CD14-positive monocyte (primary cell): ENCODE measurements around the gene RAB40A. TPM values are rescaled to one million over a fixed set of nuclear protein-coding genes. Genes with fewer than 3 reads are reported as not detected.
"Not testable (repeated sequence)": the region's sequence is repeated elsewhere in the genome, so short reads cannot be mapped to it uniquely, and the experiment has no call there.

ENCODE experiments used
- DNase-seq, 3 donors: peaks; one replicate each; pipeline ENCODE4 v3.0.0-alpha.2; 2011 to 2022
- H2AFZ ChIP-seq: 2 replicates; pipeline ENCODE4 v1.6.0; 2012; ENCODE audit warnings: mild to moderate bottlenecking, low read depth, low read length, inconsistent platforms; ENCODE audit not compliant: insufficient read depth, poor library complexity, severe bottlenecking
- H3K27ac ChIP-seq, 2 donors: 1 replicate in 1 of 2; 2 replicates in 1 of 2; pipeline ENCODE4 v1.5.1; 2012 to 2013; ENCODE audit warnings: low read length in 2 of 2, control low read depth in 1 of 2, inconsistent platforms in 1 of 2, low read depth in 1 of 2, mild to moderate bottlenecking in 1 of 2
- H3K27me3 ChIP-seq, 2 donors: one replicate each; pipeline versions ENCODE4 v1.6.0 to v1.6.1; 2011 to 2013; ENCODE audit warnings: low read length in 2 of 2; ENCODE audit not compliant: control insufficient read depth in 2 of 2, insufficient read depth in 2 of 2
- H3K36me3 ChIP-seq, 2 donors: replicated peaks in 1 of 2; 1 replicate in 1 of 2; 2 replicates in 1 of 2; pipeline versions ENCODE4 v1.5.1 to v1.6.1; 2012 to 2013; ENCODE audit warnings: low read length in 2 of 2, control low read depth in 1 of 2, inconsistent platforms in 1 of 2, mild to moderate bottlenecking in 1 of 2; ENCODE audit not compliant: insufficient read depth in 2 of 2, control insufficient read depth in 1 of 2
- H3K4me1 ChIP-seq, 2 donors: 1 replicate in 1 of 2; 2 replicates in 1 of 2; pipeline versions ENCODE4 v1.5.1 to v1.6.1; 2012 to 2013; ENCODE audit warnings: low read length in 2 of 2, control low read depth in 1 of 2, inconsistent platforms in 1 of 2, mild to moderate bottlenecking in 1 of 2, moderate library complexity in 1 of 2; ENCODE audit not compliant: insufficient read depth in 2 of 2, control insufficient read depth in 1 of 2
- H3K4me2 ChIP-seq: replicated peaks from 2 replicates; pipeline ENCODE3; 2012; ENCODE audit warnings: low read length, moderate library complexity, mild to moderate bottlenecking; ENCODE audit not compliant: poor library complexity, severe bottlenecking; ENCODE audit errors: extremely low read depth
- H3K4me3 ChIP-seq, 3 experiments: fragments of 200-600 bp in 1 of 3; sonication (generic) in 1 of 3; replicated peaks in 1 of 3; 1 replicate in 2 of 3; 2 replicates in 1 of 3; pipeline ENCODE4 v1.5.1; 2011 to 2013; ENCODE audit warnings: low read length in 3 of 3, mild to moderate bottlenecking in 3 of 3, control low read depth in 2 of 3, low read depth in 2 of 3, inconsistent platforms in 1 of 3, moderate library complexity in 1 of 3
- H3K79me2 ChIP-seq: 2 replicates; pipeline ENCODE4 v1.6.0; 2012; ENCODE audit warnings: mild to moderate bottlenecking, control low read depth, inconsistent platforms, low read length, moderate library complexity; ENCODE audit not compliant: insufficient read depth
- H3K9ac ChIP-seq: 2 replicates; pipeline ENCODE4 v1.6.0; 2017; ENCODE audit warnings: low read length, mild to moderate bottlenecking; ENCODE audit not compliant: insufficient read depth, poor library complexity, severe bottlenecking
- H3K9me3 ChIP-seq, 2 donors: replicated peaks in 1 of 2; 1 replicate in 1 of 2; 2 replicates in 1 of 2; pipeline versions ENCODE4 v1.5.1 to v1.6.1; 2012 to 2013; ENCODE audit warnings: low read length in 2 of 2, control low read depth in 1 of 2; ENCODE audit not compliant: control insufficient read depth in 1 of 2, insufficient read depth in 1 of 2
- H4K20me1 ChIP-seq: 2 replicates; pipeline ENCODE4 v1.6.0; 2012; ENCODE audit warnings: mild to moderate bottlenecking, low read length, control low read depth, moderate library complexity; ENCODE audit not compliant: insufficient read depth
- H3K27ac Mint-ChIP-seq, 7 donors: one replicate each; pipeline ENCODE4 v1.8.0; 2020; ENCODE audit warnings: mild to moderate bottlenecking in 7 of 7, mixed read lengths in 7 of 7, moderate library complexity in 6 of 7, inconsistent platforms in 2 of 7
- H3K27me3 Mint-ChIP-seq, 3 donors: one replicate each; pipeline ENCODE4 v1.8.0; 2021 to 2022; ENCODE audit warnings: low read depth in 3 of 3, mild to moderate bottlenecking in 3 of 3, mixed read lengths in 3 of 3, moderate library complexity in 3 of 3, inconsistent platforms in 1 of 3
- H3K36me3 Mint-ChIP-seq, 2 donors: one replicate each; pipeline ENCODE4 v1.8.0; 2020; ENCODE audit warnings: mixed read lengths in 2 of 2, inconsistent platforms in 1 of 2, mild to moderate bottlenecking in 1 of 2
- H3K4me1 Mint-ChIP-seq: one replicate; pipeline ENCODE4 v1.8.0; 2020; ENCODE audit warnings: mild to moderate bottlenecking, mixed read lengths
- H3K4me3 Mint-ChIP-seq, 2 donors: one replicate each; pipeline ENCODE4 v1.8.0; 2020; ENCODE audit warnings: mild to moderate bottlenecking in 2 of 2, mixed read lengths in 2 of 2, moderate library complexity in 1 of 2
- H3K9me3 Mint-ChIP-seq, 7 donors: one replicate each; pipeline ENCODE4 v1.8.0; 2020 to 2022; ENCODE audit warnings: mixed read lengths in 7 of 7, mild to moderate bottlenecking in 6 of 7, moderate library complexity in 6 of 7, inconsistent platforms in 2 of 7
- WGBS: methylation state at CpG from one replicate; pipeline ENCODE4 v1.1.5; 2013; ENCODE audit warnings: missing lambda C conversion rate; ENCODE audit not compliant: insufficient coverage; 5-methylcytosine and 5-hydroxymethylcytosine counted together
- intact Hi-C, 2 donors: fragments of 100-400 bp; cut with micrococcal nuclease; formaldehyde crosslinking; loops; one replicate each; pipeline versions ENCODE4 v1.15.0 to v1.15.1; 2023
- polyA plus RNA-seq, 3 donors: library from polyadenylated mRNA; depleted of rRNA in 1 of 3; unstranded in 2 of 3; stranded (reverse) in 1 of 3; fragments of 300-500 nt in 2 of 3; fragments of >200 nt in 1 of 3; fragmentation: Illumina TruSeq in 2 of 3; gene quantifications; 1 replicate in 2 of 3; 2 replicates in 1 of 3; pipeline ENCODE4 v1.2.3, GENCODE V29; 2012 to 2021
- TF ChIP-seq, protein P1 (sequence below): fragments of 200-600 bp; IDR thresholded peaks from one replicate; pipeline ENCODE4 v1.8.0; 2022; ENCODE audit warnings: antibody characterized with exemption, mild to moderate bottlenecking

RAB40A gene
- polyA plus RNA-seq, 3 donors: not detected

DNA sequence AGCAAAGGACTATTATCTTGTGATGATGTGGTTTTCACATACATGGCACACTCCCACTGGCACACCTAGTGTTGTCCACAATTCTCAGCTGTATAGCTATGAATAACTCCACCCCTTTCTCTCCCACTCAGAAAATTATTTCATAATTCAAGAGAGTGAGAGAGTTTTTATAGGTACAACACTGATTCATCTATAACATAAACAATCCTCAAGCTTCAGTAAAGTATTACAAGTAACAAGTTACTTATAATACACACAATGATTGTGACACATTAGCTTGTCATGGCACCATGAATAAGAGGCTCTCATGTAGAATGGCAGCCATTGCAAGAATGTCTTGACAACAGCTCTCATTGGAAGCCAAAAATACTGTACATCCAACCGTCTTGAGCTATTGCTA lies 43.9 kb downstream of the RAB40A start:
- no peaks in the 10 kb centered on the region for H3K79me2 ChIP-seq
- no peak for DNase-seq
- no peak overlapping the region for H3K9ac ChIP-seq
- no peak overlapping the region for H3K4me3 ChIP-seq
- no peak overlapping the region for H3K4me2 ChIP-seq
- TF ChIP-seq, protein P1, sequence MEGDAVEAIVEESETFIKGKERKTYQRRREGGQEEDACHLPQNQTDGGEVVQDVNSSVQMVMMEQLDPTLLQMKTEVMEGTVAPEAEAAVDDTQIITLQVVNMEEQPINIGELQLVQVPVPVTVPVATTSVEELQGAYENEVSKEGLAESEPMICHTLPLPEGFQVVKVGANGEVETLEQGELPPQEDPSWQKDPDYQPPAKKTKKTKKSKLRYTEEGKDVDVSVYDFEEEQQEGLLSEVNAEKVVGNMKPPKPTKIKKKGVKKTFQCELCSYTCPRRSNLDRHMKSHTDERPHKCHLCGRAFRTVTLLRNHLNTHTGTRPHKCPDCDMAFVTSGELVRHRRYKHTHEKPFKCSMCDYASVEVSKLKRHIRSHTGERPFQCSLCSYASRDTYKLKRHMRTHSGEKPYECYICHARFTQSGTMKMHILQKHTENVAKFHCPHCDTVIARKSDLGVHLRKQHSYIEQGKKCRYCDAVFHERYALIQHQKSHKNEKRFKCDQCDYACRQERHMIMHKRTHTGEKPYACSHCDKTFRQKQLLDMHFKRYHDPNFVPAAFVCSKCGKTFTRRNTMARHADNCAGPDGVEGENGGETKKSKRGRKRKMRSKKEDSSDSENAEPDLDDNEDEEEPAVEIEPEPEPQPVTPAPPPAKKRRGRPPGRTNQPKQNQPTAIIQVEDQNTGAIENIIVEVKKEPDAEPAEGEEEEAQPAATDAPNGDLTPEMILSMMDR: no peak
- WGBS: no CpG with 5 or more reads among the region's 1 CpG
- peaks cover 0 to 2% (median 0%) of the 10 kb centered on the region in 7 donors for H3K9me3 Mint-ChIP-seq
- no peaks in the 10 kb centered on the region for H3K4me1 Mint-ChIP-seq
- no peaks in the 10 kb centered on the region for H3K27me3 ChIP-seq
- no peaks in the 10 kb centered on the region for H3K27me3 Mint-ChIP-seq
- H3K36me3 ChIP-seq: no peaks in the 10 kb centered on the region
- H2AFZ ChIP-seq: no peak overlapping the region
- H3K4me1 ChIP-seq: no peaks in the 10 kb centered on the region
- no peaks in the 10 kb centered on the region for H3K36me3 Mint-ChIP-seq
- no peak overlapping the region for H3K4me3 Mint-ChIP-seq
- no peak overlapping the region for H3K27ac Mint-ChIP-seq
- no peaks in the 10 kb centered on the region for H3K9me3 ChIP-seq
- H3K27ac ChIP-seq: no peak overlapping the region
- intact Hi-C loops: no loop called here
- no peaks in the 10 kb centered on the region for H4K20me1 ChIP-seq

DNA sequence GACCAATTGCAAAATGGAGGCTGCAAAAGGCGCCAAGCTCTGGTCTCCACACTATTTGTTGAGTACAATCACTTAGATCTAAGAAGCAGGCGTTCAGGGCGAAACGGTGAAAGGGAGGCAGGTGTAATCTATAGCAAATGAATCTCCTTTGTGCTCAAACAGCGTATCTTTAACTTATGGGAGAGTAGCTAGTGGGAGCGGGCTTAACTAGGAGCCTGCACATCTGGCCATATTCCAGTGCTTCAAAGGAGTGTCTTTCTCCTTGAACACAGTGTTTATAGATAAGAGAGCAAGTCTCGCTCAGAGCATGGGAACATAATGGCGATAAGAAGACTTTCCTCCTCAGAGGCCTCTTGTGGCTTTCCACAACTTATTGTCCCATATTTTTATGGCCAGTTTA lies 49.3 kb downstream of the RAB40A start:
- H3K9me3 Mint-ChIP-seq, H3K36me3 Mint-ChIP-seq, H3K36me3 ChIP-seq, H3K79me2 ChIP-seq, H4K20me1 ChIP-seq, H3K4me1 ChIP-seq, H3K4me2 ChIP-seq, H3K4me3 ChIP-seq, H3K27ac ChIP-seq, H3K27ac Mint-ChIP-seq, DNase-seq, H2AFZ ChIP-seq, H3K27me3 Mint-ChIP-seq, H3K9ac ChIP-seq, H3K9me3 ChIP-seq, H3K4me3 Mint-ChIP-seq, H3K27me3 ChIP-seq, H3K4me1 Mint-ChIP-seq: not testable (repeated sequence)
- no CpG with 5 or more reads among the region's 8 CpGs for WGBS
- intact Hi-C loops: loop anchor here in 1 of 2 donors (10.0 kb wide), 1 partner anchor 125 kb away; no protein-coding TSS in a partner anchor
